ENCODE measurements around the gene PARD3.
"Not testable (repeated sequence)": the region's sequence is repeated elsewhere in the genome, so short reads cannot be mapped to it uniquely, and the experiment has no call there.

Gene PARD3

DNA sequence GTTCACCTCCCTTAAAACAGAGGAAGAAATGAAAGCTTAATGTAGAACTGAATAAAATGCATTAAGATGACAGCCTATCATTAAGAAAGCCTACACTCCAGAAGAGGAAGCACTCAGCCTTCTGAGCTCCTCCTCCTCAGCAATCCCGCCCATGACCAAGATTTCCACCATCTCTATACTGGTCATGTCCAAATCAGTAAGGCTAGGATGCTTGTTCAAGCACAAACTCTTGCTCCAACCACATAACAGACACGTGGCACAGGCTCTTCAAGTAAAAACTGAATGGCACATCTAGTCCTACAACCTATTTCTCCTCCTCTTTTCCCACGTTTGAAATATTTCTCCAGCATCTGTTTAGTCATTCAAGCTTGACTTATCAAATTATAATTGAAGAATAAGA, 454.1 kb downstream of the PARD3 start:
- DNase-seq, result no peak

DNA sequence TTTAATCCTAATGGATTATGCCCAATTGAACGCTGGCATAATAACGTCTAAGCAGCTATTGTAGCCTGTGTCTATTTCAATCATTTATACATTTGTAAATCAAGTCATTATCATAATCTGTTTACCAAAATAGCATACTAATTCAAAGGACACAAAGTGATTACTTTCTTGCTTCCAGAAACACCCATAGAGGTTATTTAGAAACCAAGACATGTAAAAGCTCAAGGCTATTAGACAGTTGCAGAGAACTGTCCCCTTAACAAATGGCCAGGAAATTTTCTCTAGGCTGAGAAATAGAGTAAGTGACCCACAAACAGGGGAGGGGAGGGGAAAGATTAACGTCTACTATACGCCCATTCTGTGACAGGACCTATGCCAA, 455.7 kb downstream of the PARD3 start:
- no peak for DNase-seq

DNA sequence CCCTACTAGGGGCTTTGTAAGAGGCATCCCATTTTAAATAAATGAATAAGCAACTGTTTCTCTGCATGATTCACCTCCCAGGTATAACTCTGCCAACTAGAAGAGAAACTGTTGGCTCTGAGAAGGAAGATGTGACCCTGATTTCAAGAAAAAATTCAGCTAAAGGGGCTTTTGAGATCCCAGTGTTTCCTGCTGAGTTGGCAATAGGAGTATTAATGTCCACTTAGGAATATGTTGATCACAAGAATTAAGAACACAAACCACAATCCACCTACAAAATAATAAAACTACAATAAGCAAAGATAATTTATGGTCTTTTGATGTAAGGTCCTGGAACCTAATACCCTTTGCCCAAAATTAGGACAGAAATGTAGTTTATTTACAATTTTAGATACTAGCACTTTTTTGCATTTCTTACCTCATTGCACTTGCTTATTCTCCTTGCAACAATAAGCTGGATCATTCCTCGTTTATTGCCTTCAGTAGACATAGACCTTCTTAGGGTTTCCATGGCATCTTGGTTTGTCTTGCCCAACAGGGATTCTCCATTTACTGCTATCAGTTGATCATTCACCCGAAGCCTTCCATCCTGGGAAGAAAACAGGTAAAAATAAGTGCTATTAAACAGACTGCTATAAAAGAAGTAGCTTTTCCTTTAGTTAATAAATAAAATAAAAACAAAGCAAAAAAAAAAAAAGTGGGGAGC, 456.2 kb downstream of the PARD3 start:
- no peak for DNase-seq

DNA sequence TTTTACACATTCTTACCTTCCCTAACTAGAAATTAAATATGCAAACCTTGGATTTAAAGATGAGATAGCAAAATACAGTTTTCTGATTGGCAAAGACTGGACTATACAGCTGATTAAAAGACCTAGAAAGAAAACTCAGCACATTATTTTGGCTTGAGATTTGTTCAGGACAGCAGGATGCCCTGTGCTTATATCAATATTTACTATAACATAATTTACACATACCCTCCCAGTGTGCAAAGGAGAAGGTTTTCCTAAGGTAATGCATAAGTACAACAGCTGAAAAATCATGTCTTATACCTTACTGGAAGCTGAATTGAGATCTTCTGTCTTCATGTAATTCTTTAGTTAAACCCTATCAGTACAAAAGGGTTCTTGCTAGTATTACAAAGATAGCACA, 458.6 kb downstream of the PARD3 start:
- DNase-seq, result no peak

DNA sequence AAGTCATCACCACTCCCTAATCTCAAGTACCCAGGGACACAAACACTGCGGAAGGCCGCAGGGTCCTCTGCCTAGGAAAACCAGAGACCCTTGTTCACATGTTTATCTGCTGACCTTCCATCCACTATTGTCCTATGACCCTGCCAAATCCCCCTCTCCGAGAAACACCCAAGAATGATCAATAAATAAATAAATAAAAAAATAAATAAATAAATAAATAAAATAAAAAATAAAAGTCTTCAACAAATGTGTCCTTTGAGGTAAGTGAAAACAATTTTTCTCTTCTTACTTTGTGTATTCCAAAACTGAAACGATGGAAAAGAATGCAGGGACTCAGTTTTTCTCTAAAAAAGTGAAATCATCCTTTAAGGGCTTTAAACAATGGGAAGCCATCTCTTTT, 461.6 kb downstream of the PARD3 start:
- not testable (repeated sequence) for DNase-seq

DNA sequence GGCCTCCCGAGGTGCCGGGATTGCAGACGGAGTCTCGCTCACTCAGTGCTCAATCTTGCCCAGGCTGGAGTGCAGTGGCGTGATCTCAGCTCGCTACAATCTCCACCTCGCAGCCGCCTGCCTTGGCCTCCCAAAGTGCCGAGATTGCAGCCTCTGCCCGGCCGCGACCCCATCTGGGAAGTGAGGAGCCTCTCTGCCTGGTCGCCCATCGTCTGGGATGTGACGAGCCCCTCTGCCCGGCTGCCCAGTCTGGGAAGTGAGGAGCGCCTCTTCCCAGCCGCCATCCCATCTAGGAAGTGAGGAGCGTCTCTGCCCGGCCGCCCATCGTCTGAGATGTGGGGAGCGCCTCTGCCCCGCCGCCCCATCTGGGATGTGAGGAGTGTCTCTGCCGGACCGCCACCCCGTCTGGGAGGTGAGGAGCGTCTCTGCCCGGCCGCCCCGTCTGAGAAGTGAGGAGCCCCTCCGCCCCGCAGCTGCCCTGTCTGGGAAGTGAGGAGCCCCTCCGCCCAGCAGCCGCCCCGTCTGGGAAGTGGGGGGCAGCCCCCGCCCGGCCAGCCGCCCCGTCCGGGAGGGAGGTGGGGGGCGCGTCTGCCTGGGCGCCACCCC, 462.4 kb downstream of the PARD3 start:
- not testable (repeated sequence) for DNase-seq

DNA sequence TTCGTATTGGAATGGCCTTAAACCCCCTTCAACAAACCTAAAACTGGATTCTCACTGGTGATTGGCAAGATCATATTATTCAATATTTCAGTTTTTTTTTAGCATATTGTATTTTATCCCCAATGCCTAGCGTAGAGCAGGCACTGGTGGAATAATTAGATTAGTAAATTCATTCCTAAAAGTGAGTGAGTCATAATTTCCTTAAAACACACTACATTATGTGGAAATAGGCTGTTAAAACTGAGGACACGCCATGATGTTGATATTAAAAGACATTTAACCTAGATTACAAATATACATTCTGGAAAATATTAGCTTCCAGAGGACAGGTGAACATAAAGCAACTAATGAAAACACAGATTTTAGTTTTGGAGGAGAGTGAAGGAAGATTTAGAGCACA, 463.9 kb downstream of the PARD3 start:
- DNase-seq, result no peak

DNA sequence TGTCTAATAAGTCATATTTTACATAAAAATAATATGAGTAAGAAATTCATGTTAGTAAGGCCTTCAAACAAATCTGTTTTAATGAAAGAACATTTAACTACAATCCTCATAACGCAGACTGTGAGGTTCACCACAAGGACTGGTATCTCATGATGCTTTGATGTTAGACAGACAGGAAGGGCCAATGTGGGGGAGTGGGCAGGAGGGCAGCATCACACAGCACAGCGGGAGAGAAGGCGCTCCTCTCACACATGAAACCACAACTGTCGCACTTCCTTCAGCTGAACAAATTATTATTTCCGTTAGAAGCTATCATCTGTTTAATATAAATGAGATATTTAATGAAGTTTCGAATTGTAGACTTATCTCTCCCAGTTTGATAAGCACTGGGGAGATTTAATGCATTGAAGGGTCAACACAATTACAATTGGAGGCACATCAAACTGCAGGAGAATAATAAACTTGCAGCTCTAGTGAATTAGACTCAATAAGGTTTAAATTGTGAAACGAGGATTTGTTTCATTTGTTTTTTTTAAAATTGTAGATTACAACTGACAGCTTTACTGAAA, 466.1 kb downstream of the PARD3 start:
- DNase-seq, result no peak

DNA sequence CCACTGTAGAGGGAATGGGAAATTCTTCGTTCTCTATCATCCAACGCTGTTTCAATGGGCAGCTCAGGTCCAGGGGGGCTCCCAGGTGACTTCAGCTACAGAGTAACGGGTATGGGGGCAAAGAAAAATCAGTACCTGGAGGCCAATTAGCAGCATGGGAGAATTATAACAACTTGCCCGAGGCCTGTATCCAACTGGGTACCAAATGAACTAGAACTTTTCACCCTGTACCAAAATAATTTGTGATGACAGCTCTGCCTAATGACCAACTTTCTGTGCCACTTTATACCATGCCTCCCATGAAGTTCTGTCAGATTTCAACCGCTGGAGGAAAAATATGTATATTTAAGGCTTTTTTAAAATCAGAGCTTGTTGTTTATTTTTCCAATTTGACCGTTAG, 467.1 kb downstream of the PARD3 start:
- no peak for DNase-seq

DNA sequence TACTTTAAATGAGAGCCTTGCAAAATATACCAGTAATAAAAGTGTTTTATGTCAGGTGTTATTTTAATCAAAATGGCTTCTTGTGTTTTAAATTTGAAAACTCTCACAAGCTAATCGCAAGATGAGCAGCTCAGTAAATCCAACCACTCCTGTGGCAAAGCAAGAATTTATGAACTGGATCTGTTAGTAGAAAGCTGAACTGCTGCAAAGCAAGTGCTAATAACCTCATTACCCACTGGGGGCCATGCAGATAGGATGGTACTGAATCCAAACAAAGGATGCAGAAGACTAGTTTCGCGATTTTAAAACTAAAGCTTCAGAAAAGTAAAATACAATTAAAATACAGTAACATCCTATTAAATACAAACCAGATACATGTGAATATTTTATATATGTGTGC, 468.0 kb downstream of the PARD3 start:
- no peak for DNase-seq

DNA sequence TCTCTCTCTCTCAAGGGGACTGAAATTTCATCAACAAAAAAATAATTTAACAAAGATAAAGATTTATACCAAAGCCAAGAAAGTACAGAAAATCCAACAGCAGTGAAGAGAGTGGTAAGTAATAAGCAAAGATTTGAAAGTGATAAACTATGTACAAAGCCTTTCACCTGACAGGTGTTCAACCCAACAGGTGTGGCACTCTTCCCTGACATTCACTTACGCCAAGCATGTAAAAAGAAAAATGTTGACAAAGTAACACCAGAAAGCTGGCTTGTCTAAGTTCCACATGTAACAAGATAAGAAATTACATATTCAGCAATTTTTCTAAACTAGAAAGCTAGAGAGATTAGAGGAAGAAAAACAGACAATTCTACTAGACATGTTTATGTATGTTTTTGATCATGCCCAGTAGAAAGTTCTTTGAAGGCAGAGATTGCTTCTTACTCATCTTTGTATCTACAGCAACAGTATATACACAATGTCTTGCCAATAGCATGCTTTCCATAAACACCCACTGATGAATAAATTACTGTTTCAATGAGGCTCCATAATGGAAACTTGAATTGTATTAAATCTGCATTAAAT, 468.5 kb downstream of the PARD3 start:
- DNase-seq, result no peak

DNA sequence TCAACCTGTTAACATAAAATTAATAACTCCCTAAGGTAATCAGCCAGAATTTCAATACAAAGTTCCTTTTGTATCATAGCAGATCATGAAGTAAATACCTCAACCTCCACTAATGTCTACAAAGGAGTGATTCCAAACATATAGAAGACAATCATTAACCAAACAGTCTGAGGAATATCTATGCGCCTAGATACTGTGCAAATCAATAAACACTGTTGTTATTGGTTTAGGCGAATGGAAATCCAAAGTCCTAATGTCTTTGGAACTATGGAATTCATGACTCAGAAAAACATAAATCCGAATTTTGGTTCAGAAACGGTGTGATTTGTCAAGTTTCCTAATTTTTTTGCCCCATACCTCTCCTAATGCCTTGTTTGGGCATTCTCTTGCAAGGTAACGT, 469.7 kb downstream of the PARD3 start:
- no peak for DNase-seq

DNA sequence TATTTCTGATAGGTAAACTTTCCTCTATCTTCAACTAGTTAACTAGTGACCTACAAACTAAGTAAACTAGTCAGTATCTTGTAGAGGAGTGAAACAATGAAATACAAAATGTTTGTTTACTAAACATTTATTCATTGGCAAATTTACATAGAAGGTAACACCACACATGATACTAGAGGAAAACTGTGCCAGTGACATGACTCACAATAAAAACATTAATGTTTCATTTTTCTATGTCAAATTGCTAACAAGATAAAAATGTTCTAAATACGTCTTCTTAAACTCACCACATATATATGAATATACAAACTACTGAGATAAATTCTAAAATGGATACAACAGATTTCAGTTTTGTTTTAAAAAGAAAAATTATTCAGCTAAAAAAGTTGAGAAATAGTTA, 471.3 kb downstream of the PARD3 start:
- no peak for DNase-seq

DNA sequence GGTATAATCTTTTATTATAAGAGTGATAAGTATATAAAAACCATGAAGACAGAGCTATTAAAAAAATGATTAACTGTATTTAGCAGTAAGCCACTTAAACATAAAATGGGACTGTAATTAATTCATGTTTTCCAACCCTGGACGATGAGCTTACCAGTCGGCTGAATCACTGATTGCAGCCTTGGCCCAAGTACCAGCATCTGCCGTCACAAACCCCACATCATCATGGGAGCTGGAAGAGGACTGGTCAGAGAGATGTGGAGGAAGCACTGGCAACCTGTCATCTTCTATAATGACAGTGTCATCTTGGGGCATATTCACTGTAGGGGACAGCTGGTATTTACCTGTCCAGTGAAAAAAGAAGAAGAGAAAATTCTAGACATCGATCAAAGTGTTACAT, 473.6 kb downstream of the PARD3 start:
- no peak for DNase-seq

DNA sequence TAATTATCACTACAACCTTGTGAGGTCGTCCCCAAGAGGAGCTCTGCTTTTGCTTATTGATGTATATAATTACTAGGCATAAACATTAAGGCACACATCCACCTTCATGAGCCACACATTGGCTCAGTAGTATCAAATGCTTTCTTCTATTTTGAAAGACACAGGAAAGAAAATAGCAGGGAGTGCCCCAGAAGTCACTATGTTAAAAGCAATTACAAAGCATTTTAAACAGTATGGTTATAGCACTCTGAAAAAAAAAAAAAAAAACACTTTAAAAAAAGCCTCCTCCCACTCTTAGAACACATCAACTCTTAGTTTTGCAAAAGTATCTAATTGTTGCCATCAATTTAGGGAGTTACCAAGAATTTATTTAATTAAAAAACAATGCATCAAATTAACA, 474.2 kb downstream of the PARD3 start:
- no peak for DNase-seq

DNA sequence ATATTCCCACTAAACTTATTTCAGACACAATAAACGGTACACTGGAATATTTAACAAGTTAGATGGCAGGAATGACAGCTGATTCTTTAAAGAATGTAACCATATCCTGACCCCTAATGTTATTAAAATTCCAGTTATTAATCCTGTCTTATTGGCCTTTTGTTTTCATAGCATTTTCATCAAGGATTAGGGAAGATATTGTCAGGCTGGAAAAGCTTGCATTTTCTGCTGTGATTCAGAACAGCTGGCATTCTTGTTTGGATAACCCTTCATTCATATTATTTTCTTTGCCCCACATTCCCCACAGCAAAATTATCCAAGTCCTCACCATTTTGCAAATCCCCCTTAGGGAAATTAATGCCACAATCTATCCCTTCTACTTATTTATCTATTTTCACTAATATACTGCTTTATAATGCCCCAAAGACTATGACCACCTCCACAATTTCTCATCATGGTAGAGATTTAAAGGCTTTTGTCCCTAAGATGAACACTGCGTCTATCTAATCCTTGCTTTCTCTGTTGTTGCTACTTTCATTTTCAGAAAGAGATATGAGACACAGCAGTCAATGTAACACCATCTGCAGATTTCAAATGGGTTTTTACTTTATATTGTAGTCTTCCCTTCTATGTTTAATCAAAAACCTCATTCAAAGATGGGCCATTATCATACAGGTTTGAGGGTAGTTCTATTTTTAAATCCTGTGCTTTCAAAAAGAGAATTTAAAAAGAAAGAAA, 475.1 kb downstream of the PARD3 start:
- no peak for DNase-seq

DNA sequence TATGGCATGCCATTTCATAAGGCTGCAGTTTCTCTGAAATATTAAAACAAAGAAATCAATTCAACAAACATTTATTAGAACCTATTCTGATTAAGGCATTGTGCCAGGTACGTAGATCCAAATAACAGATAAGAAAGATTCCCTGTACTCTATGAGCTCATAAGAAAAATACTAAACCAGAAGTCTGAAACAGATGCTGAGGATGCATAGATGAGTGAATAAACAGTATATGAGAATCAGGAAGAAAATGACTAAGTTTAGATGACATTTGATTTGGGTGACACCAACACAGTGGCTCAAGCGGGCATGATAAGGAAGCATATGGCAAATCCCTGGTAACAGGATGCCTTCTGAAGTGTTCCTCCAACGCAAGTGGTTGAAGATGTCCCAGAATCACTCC, 477.2 kb downstream of the PARD3 start:
- DNase-seq, result no peak

DNA sequence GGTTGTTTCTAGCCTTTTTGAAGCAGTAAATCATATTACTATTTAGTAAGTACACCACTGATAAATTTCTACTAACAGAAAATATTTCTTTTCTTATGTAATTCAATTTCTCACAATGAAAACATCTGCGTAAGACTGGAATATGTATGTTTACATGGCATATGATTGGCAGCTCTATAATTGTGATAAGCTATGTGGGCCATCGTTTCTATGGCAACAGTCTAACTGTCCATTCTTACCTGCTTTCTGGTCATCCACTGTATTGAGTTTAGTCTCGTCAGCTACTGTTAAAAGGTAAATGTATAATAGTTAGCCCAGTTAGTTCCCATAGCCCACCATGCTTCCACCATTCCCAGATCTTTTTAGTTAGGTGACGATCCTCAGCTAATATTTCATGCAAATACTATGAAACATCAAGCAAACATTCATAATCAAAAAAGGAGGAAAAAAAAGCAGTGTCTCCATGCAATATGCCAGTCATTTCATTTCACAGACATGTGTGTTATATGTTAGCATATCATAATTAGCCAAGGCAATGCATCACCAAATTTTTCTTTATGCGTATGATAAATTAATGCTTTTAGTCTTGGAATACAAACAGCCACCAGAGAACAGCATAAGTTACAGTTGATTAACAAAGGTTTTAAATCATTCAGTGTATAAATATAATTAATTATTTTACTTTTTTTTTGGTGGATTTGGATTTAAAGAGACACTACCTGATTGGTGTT, 479.0 kb downstream of the PARD3 start:
- DNase-seq, result no peak

DNA sequence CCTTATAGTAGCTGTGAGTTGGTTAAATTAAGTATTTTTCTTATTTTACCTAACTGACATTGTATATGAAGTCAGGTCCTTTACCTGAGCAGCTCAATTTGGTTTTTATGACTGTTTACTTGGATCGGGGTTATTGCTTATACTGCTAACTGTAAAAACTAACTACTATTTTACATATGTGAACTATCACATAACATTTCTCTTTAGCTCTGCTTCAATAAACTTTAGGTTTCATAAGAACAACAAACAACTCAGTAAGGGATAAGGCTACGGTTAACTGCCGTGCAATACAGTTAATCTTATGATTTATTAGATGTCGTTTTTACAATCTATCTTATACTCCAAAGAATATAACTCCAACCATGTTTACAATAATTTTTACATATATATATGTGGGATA, 480.2 kb downstream of the PARD3 start:
- DNase-seq, result no peak

DNA sequence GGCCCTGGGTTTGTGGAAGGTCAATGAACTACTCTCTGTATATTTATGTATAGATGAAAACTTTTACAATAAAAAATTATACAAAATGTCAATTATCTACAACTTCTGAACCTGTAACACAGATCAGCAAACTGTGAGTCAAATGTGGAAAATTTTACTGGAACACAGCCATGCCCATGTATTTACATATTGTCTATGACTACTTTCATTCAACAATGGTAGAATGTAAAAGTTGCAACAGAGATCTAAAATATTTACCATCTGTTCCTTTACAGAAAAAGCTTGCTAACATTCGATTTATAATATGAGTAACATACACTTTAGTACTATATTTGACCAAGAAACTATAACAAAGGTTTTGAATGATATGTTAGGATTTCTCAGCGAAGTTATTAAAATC, 481.6 kb downstream of the PARD3 start:
- no peak for DNase-seq

DNA sequence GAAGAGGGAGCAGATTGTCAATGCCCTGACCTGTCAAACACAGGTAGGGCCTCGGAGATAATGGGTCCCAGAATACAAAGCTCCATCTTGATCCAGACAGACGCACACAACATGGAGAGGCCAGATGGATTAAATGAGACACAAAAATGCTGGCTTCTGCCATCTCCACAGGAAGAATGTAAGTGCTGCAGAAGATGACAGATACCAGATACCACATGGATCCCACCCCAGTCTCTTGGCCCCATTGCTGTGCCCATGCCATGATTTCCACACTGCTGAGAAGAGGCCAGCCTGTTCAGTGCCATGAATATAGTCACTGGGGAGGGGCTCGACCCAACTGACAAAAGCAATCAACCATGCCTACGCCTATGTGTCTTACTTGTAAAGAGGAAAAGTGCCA, 487.9 kb downstream of the PARD3 start:
- no peak for DNase-seq

DNA sequence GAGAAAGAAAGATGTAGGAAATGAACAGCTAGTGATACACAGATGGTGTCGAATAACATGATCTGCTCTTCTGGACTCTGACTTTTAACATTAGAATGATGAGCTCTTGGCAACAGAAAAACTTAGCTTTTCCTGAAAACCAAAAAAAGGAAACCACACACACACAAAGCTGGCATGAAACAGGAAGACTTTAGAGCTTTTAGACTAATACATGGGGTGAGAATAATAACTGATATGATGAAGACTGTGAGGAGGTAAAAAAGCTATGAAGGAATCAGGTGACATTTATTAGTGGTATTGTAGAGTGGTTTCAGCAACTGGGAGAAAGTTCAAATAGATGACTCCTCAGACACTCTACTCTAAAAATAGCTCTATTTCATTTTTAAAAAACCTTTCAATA, 491.9 kb downstream of the PARD3 start:
- DNase-seq, result no peak

DNA sequence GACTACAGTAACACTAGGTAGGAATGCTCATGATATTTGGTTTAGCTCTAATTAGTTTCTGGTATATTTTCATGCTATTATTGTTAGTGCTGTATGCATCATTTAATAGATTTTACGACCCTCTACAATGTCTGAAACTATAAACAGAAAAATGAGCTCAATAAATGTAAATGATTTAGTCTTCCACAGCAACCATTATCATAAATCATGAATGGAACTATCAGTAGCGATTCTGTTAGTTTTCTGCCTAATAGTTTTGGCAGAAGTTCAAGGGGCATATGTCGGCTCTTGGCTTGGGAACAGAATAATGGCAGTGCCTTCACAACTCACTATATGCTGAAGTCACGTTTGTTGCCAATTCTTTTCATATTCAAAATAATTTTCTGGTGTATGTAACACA, 494.8 kb downstream of the PARD3 start:
- no peak for DNase-seq
